ENCODE measurements around the gene PTPRS. TPM values are rescaled to one million over a fixed set of nuclear protein-coding genes. Genes with fewer than 3 reads are reported as not detected.

PTPRS gene
- total RNA-seq, 6 experiments from 2014 or later, result 78.4 to 102 (median 96.8) TPM

- H3K27me3 Mint-ChIP-seq (ENCODE audit: insufficient read depth), result peaks cover 29% of the 10 kb centered on the region
- H3K9me3 Mint-ChIP-seq, result no peaks in the 10 kb centered on the region
- no peak for DNase-seq
- H3K27ac Mint-ChIP-seq, result no peak overlapping the region
- no peaks in the 10 kb centered on the region for H3K36me3 Mint-ChIP-seq (ENCODE audit: low read depth)
- no peak for TF ChIP-seq CTCF (IDR thresholded peaks at IDR 0.05)
- no peak overlapping the region for H3K4me3 Mint-ChIP-seq
- H3K4me1 Mint-ChIP-seq (ENCODE audit: low read depth), result no peaks in the 10 kb centered on the region
These were observed 15.7 kb downstream of the PTPRS start for GRCh38 chr19:5324947-5325346.

DNA sequence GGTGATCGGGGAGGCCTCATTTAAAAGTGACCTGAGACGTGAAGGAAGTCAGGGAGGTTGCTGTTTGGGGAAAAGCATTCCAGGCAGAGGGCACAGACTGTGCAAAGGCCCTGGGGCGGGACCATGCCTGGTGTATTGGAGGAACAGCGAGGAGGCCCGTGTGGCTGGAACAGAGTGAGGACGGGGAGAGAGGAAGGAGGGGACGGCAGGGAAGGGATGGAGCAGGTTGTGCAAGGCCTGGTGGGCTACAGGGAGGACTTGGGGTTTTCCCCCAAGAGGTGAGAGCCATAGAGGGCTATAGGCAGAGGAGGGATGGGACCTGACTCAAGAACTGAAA, 17.2 kb downstream of the PTPRS start:
- Mint-ChIP-seq H3K27ac (no peak overlapping the region), H3K4me3 (no peak overlapping the region), H3K9me3 (no peaks in the 10 kb centered on the region), H3K4me1 (ENCODE audit: low read depth) (no peaks in the 10 kb centered on the region), H3K27me3 (ENCODE audit: insufficient read depth) (peaks cover 32% of the 10 kb centered on the region), H3K36me3 (ENCODE audit: low read depth) (no peaks in the 10 kb centered on the region)
- TF ChIP-seq CTCF (IDR thresholded peaks at IDR 0.05), result no peak
- DNase-seq, result no peak

DNA sequence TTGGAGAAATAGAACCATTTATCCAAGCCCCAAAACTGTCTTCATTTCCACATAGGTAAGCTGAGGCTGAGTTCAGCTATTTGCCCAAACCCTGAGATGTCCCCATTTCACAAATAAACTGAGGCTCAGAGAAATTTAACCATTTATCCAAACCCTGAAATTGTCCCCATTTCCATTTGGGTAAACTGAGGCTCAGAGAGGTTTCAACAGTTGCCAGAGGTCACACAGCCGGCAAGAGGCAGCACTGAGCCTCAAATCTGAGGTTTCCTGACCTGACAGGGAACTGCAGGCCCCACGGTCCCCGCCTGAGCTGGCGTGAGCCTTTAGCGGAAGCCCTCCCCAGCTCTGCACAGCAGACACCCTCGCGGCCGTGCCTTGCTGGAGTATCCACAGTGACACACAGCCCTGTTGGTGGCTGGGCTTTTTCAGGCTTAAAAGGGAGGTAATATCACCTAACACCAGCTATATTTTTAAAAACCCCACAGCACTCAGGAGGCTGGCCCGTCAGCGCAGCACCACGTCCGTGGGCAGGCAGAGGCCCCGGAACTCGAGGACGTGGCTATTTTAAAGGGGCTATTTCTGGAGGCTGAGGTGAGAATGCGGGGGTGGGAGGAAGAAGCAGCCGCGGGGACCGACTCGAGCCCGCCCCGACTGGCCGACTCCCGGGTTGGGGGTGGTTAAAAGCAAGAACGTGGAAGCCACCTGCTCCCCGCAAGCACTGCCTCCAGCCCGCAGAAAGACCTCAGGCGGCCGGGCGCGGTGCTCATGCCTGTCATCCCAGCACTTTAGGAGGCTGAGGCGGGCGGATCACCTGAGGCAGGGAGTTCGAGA, 18.5 kb downstream of the PTPRS start:
- TF ChIP-seq CTCF (IDR thresholded peaks at IDR 0.05), result no peak
- H3K27ac Mint-ChIP-seq, result no peak overlapping the region
- H3K9me3 Mint-ChIP-seq, result no peaks in the 10 kb centered on the region
- peaks cover 32% of the 10 kb centered on the region for H3K27me3 Mint-ChIP-seq (ENCODE audit: insufficient read depth)
- H3K36me3 Mint-ChIP-seq (ENCODE audit: low read depth), result no peaks in the 10 kb centered on the region
- H3K4me3 Mint-ChIP-seq, result no peak overlapping the region; the same call in 1 of the 2 replicates
- no peaks in the 10 kb centered on the region for H3K4me1 Mint-ChIP-seq (ENCODE audit: low read depth)
- no peak for DNase-seq

DNA sequence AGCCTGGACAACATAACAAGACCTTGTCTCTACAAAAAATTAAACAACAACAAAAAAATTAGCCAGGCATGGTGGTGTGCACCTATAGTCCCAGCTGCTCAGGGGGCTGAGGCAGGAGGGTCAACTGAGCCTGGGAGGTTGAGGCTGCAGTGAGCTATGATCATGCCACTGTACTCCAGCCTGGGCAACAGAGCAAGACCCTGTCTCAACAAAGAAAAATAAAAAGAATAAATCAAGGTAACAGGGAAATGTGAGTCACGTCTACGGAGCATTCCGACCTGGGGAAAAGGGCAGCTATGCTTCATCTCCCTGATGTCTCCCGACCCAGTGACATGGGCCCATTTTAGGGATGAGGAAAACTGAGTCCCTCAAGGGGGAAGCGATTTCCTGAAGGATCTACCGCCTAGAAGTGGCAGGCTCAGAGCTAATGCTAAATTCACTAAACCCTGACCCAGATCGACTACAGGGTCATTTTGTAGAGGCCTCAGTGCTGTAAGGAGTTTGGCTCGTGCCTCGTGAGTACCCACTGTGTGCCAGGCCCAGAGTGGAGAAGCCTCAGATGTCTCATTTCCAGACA, 19.5 kb downstream of the PTPRS start:
- H3K27me3 Mint-ChIP-seq (ENCODE audit: insufficient read depth), result peaks cover 30% of the 10 kb centered on the region
- H3K9me3 Mint-ChIP-seq, result no peaks in the 10 kb centered on the region
- no peak overlapping the region for H3K4me3 Mint-ChIP-seq
- no peaks in the 10 kb centered on the region for H3K36me3 Mint-ChIP-seq (ENCODE audit: low read depth)
- no peaks in the 10 kb centered on the region for H3K4me1 Mint-ChIP-seq (ENCODE audit: low read depth)
- no peak for DNase-seq
- TF ChIP-seq CTCF (IDR thresholded peaks at IDR 0.05), result no peak
- H3K27ac Mint-ChIP-seq, result no peak overlapping the region

DNA sequence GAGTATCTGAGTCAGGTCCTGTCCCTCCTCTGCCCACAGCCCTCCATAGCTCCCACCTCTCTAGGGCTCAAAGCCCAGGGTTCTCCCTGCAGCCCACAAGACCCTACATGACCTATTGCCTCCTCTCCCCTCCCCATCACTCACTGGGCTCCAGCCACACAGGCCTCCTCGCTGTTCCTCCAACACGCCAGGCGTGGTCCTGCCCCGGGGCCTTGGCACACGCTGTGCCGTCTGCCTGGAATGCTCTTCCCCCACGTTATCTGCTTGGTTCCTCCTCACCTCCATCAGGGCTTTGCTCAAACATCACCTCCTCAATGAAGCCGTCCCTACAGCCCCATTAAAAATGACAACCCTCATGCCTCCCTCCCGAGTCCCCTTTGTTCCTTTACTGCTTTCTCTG, 21.1 kb downstream of the PTPRS start:
- H3K4me3 Mint-ChIP-seq, result no peak overlapping the region
- no peak overlapping the region for H3K27ac Mint-ChIP-seq
- peaks cover 21% of the 10 kb centered on the region for H3K27me3 Mint-ChIP-seq (ENCODE audit: insufficient read depth)
- DNase-seq, result no peak
- peaks cover 7% of the 10 kb centered on the region for H3K4me1 Mint-ChIP-seq (ENCODE audit: low read depth)
- no peaks in the 10 kb centered on the region for H3K9me3 Mint-ChIP-seq
- no peaks in the 10 kb centered on the region for H3K36me3 Mint-ChIP-seq (ENCODE audit: low read depth)
- no peak for TF ChIP-seq CTCF (IDR thresholded peaks at IDR 0.05)
